Activated CD8-positive, alpha-beta T cell treated with anti-CD3 and anti-CD28 coated beads for 36 hours (primary cell): Measurements from ENCODE around the gene GLRA2. TPM values are rescaled to one million over a fixed set of nuclear protein-coding genes. Genes with fewer than 3 reads are reported as not detected.
A peak's percentile ranks its signal among the peaks of the same experiment; 100 is the strongest.

Experiments
- ATAC-seq: fragments of 200-7000 bp; cut with Tn5 transposase; one replicate; pipeline ENCODE4 v1.10.0; 2021; ENCODE audit warnings: mild to moderate bottlenecking, moderate library complexity
- CTCF ChIA-PET: fragments of 350-600 bp; sonication (Branson Sonifier 250); formaldehyde crosslinking; loops from one replicate; lab custom pipeline; 2021; ENCODE audit warnings: antibody characterized with exemption; lab: Charles Lee
- POLR2A ChIA-PET: fragments of 350-600 bp; sonication (Branson Sonifier 250); formaldehyde crosslinking; loops from one replicate; lab custom pipeline; 2021; ENCODE audit warnings: antibody characterized with exemption; lab: Charles Lee
- DNase-seq: peaks from one replicate; pipeline ENCODE4 v3.0.0-alpha.2; 2020
- H3K27ac Mint-ChIP-seq: one replicate; pipeline ENCODE4 v1.8.0; 2021; ENCODE audit warnings: mild to moderate bottlenecking, mixed read lengths
- H3K27me3 Mint-ChIP-seq: one replicate; pipeline ENCODE4 v1.8.0; 2021; ENCODE audit warnings: mixed read lengths
- H3K36me3 Mint-ChIP-seq: one replicate; pipeline ENCODE4 v1.8.0; 2021; ENCODE audit warnings: low read depth, mixed read lengths
- H3K4me1 Mint-ChIP-seq: one replicate; pipeline ENCODE4 v1.8.0; 2021; ENCODE audit warnings: low read depth, mixed read lengths
- H3K4me3 Mint-ChIP-seq: one replicate; pipeline ENCODE4 v1.8.0; 2021; ENCODE audit warnings: mild to moderate bottlenecking, moderate library complexity, mixed read lengths
- H3K9me3 Mint-ChIP-seq: one replicate; pipeline ENCODE4 v1.8.0; 2021; ENCODE audit warnings: mixed read lengths
- CTCF ChIP-seq: fragments of 200-600 bp; IDR thresholded peaks from one replicate; pipeline ENCODE4 v1.8.0; 2022; ENCODE audit warnings: antibody characterized with exemption, mild to moderate bottlenecking
- intact Hi-C: fragments of 100-400 bp; cut with micrococcal nuclease; formaldehyde crosslinking; loops from one replicate; pipeline ENCODE4 v1.10.0; 2022
- total RNA-seq, 2 experiments: library from RNA; stranded (reverse); gene quantifications; one replicate each; pipeline ENCODE4 v1.2.3, GENCODE V29; 2021

Gene GLRA2
- not detected for total RNA-seq

GRCh38 chrX:14529290-14529989, at the start of gene GLRA2:
Gene GLRA2 (plus strand): TSS chrX:14529536. CDS start chrX:14530058, 522 bp downstream.
- Mint-ChIP-seq H3K27me3 (peaks cover 7% of the 10 kb centered on the region), H3K4me1 (peaks cover 2% of the 10 kb centered on the region), H3K9me3 (no peaks in the 10 kb centered on the region), H3K36me3 (no peaks in the 10 kb centered on the region), H3K27ac (no peak within 1 kb of the TSS), H3K4me3 (no peak within 1 kb of the TSS)
- ChIA-PET CTCF (interaction anchor here (0.6 to 2.3 kb wide), 6 partner anchors 10 to 614 kb away, joined by 3 to 8 read pairs (median 4); no protein-coding TSS in a partner anchor), POLR2A (no interaction called here)
- TF ChIP-seq CTCF = no peak
- peak; percentile 11 for DNase-seq
- intact Hi-C loops = loop anchor here (10.0 kb wide), 1 partner anchor 435 kb away; no protein-coding TSS in a partner anchor
- no peak for ATAC-seq

- H3K27ac Mint-ChIP-seq = no peak overlapping the region
- H3K27me3 Mint-ChIP-seq = no peaks in the 10 kb centered on the region
- CTCF ChIA-PET = no interaction called here
- no peak for DNase-seq
- H3K36me3 Mint-ChIP-seq = no peaks in the 10 kb centered on the region
- H3K4me3 Mint-ChIP-seq = no peak overlapping the region
- POLR2A ChIA-PET = no interaction called here
- H3K9me3 Mint-ChIP-seq = no peaks in the 10 kb centered on the region
- peaks cover 6% of the 10 kb centered on the region for H3K4me1 Mint-ChIP-seq
- TF ChIP-seq CTCF = no peak
- intact Hi-C loops = no loop called here
- no peak for ATAC-seq
Measured at GRCh38 chrX:14489437-14489836, 39.9 kb upstream of the GLRA2 start.

- ATAC-seq = no peak
- DNase-seq = no peak
- ChIA-PET POLR2A (no interaction called here), CTCF (no interaction called here)
- intact Hi-C loops = no loop called here
- Mint-ChIP-seq H3K27me3 (no peaks in the 10 kb centered on the region), H3K4me3 (no peak overlapping the region), H3K9me3 (no peaks in the 10 kb centered on the region), H3K27ac (no peak overlapping the region), H3K36me3 (no peaks in the 10 kb centered on the region), H3K4me1 (peaks cover 6% of the 10 kb centered on the region)
- TF ChIP-seq CTCF = no peak
Measured at GRCh38 chrX:14491689-14492088, 37.6 kb upstream of the GLRA2 start.

GRCh38 chrX:14496674-14497073, 32.7 kb upstream of the GLRA2 start:
- ATAC-seq = peak; percentile 20
- POLR2A ChIA-PET = no interaction called here
- Mint-ChIP-seq H3K9me3 (no peaks in the 10 kb centered on the region), H3K36me3 (no peaks in the 10 kb centered on the region), H3K27ac (peak overlapping the region; percentile 93), H3K27me3 (no peaks in the 10 kb centered on the region), H3K4me1 (peaks cover 11% of the 10 kb centered on the region), H3K4me3 (peak overlapping the region; percentile 75)
- no peak for TF ChIP-seq CTCF
- no peak for DNase-seq
- intact Hi-C loops = no loop called here
- CTCF ChIA-PET = interaction anchor here (1.5 to 1.9 kb wide), 2 partner anchors 19 to 32 kb away, joined by 5 to 8 read pairs; partner anchors contain the start of gene GLRA2

GRCh38 chrX:14497184-14497666, 32.1 kb upstream of the GLRA2 start:
- Mint-ChIP-seq H3K9me3 (no peaks in the 10 kb centered on the region), H3K27me3 (no peaks in the 10 kb centered on the region), H3K4me1 (peaks cover 11% of the 10 kb centered on the region), H3K36me3 (no peaks in the 10 kb centered on the region), H3K4me3 (peak overlapping the region; percentile 75), H3K27ac (peak overlapping the region; percentile 93)
- DNase-seq (peak; percentile 10), ATAC-seq (peak; percentile 82)
- CTCF ChIA-PET = interaction anchor here (1.5 to 1.9 kb wide), 2 partner anchors 20 to 31 kb away, joined by 5 to 8 read pairs; partner anchors contain the start of gene GLRA2
- POLR2A ChIA-PET = interaction anchor here (0.9 kb wide), 1 partner anchor 468 kb away, joined by 3 read pairs; no protein-coding TSS in a partner anchor
- no peak for TF ChIP-seq CTCF
- intact Hi-C loops = no loop called here
